Fibroblast of peridontal ligament (primary cell): ENCODE measurements around the gene TPSAB1.
"Not testable (repeated sequence)": the region's sequence is repeated elsewhere in the genome, so short reads cannot be mapped to it uniquely, and the experiment has no call there.

Experiments
- DNase-seq: peaks from one replicate; pipeline ENCODE4 v3.0.0-alpha.2; 2010; ENCODE audit errors: extremely low read depth

The TPSAB1 gene

DNA sequence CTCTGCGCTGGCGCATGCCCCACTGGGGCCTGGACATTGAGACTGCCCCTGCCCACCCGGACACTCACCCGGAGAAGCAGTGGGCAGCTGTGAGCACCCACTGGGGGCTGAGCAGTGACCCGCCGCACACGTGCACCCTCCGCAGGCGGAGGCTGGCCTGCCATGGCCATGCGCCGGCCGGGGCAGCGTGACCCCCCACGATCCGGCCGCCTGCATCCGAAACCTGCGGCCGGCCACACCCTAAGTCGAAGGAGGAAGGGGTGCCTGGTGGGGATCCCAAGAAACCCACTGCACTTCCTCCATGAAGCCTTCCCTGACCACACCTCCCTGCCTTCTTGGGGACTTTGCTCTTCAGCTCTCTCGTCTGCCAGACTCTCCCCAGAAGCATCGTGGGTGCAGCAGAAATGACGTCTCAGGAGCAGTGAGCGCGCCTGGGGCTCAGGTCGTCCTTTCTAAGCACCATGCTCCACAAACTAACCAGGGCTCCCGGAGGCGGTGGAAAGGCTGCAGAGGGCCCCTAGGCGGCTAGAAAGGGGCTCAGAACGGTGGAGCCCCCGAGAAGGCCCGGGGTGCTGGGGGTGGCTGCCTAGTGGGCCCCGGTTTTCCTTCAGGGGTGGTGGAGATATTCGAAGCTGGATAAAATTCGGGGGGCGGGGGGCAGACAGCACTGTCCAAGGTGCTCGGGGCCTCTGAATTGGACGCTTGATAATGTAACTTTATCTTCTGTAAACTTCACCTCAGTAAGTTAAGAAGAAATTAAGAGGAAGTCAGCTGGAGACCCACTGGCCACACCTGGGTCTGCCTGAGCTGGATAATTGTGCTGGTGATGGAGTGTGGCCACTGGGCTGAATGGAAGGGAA, 16.9 kb upstream of the TPSAB1 start:
- no peak for DNase-seq

DNA sequence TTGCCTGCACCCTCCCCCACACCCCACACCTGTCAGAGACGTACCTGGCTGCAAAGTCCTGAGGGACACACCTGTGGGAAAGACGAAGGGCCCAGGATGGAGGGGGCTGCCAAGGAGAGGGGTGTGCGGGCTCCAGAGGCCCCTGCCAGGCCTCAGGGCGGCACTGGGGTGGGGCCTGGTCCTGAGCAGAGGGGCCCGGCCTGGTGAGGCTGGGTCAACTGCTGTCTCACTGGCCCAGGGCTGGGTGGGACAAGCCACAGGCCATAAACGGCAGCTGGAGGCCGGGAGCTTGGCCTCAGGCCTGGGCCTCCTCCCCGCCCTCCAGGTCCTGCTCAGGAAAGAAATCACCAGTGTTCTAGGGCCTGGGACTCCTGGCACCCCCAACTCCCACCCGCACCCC, 15.9 kb upstream of the TPSAB1 start:
- DNase-seq = no peak

- DNase-seq = no peak
These were observed 15.5 kb upstream of the TPSAB1 start, which contains the start of gene TPSG1 for GRCh38 chr16:1225051-1225451. TPSG1 (minus strand) TSS chr16:1225268; CDS start chr16:1225252, 16 bp downstream.

- not testable (repeated sequence) for DNase-seq
These were observed 14.7 kb upstream of the TPSAB1 start for GRCh38 chr16:1225728-1226311.

DNA sequence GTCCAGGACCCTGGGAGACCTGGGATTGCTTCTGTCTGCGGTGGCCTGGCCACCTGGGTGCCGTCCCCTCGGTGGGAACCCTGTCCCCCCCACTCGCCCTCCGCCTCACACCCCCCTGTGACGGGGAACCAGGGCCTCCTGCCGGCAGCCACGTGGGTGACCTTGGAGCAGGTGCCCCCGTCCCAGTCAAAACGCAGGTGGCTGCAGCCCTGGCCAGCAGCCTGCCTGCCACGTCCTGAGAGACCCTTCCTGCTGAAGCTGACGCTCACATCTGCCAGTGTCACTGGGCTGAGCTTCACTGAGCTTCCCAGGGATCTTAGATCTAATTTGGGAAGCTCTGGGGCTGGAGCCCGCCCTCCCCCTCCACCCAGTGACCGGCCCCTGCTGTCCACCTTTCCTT, 13.8 kb upstream of the TPSAB1 start:
- DNase-seq = not testable (repeated sequence)

DNA sequence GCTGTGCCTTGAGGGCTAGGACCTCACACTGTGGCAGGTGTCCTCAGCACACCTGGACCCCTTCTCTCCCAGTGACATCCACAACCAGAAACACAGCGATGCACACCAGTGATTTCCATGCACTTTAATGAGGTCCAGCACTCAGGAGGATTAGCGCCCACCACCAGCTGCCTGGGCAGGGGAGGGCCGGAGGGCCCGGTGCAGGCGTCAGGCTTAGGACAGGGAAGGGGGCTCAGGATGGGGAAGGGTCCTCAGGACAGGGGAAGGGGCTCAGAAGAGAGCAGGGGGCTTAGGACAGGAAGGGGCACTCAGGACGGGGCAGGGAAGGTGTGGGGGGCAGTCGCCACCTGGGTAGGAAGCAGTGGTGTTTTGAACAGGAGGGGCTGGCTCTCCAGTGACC, 12.3 kb upstream of the TPSAB1 start:
- DNase-seq = not testable (repeated sequence)

DNA sequence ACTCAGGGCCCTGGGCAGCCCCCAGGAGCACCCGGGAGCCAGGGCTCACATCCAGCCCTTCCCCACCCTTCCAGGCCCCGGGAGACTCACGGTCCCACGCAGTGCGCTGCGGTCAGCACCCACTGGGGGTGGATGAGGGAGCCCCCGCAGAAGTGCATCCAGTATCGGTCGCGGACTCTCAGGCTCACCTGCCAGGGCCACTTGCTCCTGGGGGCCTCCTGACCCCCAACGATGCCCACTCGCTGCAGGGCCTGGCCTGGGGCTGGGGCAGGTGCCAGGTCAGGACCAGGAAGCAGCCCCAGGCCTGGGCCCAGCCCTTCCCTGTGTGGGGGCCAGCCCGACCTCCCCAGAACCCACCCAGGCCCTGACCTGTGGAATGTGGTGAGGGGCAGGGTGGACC, 11.0 kb upstream of the TPSAB1 start:
- not testable (repeated sequence) for DNase-seq

DNA sequence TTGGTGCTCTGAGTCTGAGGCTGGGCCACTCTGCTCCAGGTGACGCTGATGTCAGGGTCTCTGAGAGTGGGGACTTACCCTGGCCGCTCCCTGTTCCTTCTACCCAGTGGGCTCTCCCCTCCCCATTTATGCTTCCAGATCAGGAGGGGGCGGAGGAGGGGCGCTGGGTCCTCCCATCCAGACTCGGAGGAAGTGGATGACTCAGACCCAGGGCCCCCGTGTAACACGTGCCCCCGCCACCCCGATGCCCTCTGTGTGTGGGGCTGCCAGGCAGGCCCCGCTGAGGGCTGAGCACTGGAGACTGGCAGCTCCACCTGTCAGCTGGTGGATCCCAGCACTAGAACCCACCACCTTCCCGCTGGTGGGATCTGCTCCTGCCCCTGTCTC, 10.4 kb upstream of the TPSAB1 start, which contains the start of gene TPSB2:
TSS of gene TPSB2 (minus strand) at position 101 of the 387 bp plus-strand sequence. CDS start 233 bp downstream, outside the sequence.
- DNase-seq = not testable (repeated sequence)

DNA sequence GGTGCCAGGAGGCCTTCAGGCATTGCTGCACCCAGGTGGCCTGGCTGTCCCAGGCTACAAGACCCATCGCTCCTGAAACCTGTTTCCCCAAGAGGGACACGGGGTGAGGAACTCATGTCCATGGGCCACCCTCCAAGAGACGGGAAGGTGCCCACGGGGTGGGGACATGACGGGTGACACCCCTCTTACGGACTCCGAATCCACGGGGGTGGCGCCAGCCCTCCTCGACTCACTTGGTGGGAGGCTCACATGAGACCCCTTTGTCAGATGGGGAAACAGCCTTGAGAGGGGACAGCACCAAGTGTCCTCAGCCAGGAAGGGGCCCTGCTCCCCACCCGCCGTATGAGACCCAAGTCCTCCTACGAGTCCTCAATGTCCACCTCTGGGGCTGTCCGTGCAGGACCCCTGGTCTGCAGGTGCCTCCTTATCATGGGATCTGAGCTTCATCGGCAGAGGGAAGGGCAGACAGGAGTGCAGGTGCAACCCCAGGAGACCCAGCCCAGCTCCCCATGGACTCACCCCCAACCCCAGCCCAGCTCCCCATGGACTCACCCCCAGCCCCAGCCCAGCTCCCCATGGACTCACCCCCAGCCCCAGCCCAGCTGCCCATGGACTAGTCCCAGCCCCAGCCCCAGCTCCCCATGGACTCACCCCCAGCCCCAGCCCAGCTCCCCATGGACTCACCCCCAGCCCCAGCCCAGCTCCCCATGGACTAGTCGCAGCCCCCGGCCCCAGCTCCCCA, 9.9 kb upstream of the TPSAB1 start:
- not testable (repeated sequence) for DNase-seq

GRCh38 chr16:1231301-1231700, 9.2 kb upstream of the TPSAB1 start:
- DNase-seq = not testable (repeated sequence)

GRCh38 chr16:1232049-1232748, 8.3 kb upstream of the TPSAB1 start:
- not testable (repeated sequence) for DNase-seq

GRCh38 chr16:1236659-1237058, 3.8 kb upstream of the TPSAB1 start:
- not testable (repeated sequence) for DNase-seq

DNA sequence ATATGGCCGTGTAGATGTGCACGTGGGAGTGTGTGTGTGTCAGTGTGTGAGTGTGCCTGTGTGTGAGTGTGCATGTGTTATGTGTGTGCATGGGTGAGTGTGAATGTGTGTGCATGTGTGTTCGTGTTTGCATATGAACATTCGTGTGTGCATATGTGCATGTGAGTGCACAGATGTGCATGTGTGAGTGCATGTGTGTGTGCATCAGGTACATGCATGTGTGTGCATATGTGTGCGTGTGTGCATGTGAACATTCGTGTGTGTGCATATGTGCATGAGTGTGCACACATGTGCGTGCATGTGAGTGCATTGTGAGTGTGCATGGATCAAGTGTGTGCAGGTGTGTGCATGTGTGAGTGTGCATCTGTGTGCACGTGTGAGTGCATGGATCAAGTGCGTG, 2.5 kb upstream of the TPSAB1 start:
- DNase-seq = no peak

DNA sequence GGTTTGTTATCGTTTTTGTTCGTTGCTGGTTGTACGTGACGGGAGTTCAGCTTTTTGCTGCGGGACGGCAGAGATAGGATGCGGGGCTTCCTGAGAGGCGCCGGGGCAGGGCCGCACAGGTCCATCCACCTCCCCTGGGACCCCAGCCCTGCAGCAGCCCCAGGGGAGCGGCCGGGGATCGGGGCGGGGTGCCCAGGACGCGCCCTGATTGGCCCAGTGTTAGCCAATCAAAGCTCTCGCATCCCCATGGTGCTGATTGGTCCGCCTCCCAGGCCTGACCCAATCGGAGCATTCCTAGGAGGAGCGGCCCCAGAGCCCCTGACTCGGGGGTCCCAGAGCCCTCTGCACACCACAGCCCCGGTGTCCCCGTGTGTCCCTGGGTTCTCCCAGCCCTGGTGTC, 1.6 kb upstream of the TPSAB1 start:
- DNase-seq = not testable (repeated sequence)

- DNase-seq = not testable (repeated sequence)
These were observed 930 bp upstream of the TPSAB1 start for GRCh38 chr16:1239575-1239974.

DNA sequence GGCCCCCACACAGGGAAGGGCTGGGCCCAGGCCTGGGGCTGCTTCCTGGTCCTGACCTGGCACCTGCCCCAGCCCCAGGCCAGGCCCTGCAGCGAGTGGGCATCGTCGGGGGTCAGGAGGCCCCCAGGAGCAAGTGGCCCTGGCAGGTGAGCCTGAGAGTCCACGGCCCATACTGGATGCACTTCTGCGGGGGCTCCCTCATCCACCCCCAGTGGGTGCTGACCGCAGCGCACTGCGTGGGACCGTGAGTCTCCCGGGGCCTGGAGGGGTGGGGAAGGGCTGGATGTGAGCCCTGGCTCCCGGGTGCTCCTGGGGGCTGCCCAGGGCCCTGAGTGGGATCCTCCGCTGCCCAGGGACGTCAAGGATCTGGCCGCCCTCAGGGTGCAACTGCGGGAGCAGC, 576 bp downstream of the TPSAB1 start:
- not testable (repeated sequence) for DNase-seq

GRCh38 chr16:1243363-1243762, 2.9 kb downstream of the TPSAB1 start:
- not testable (repeated sequence) for DNase-seq

- not testable (repeated sequence) for DNase-seq
These were observed 3.7 kb downstream of the TPSAB1 start for GRCh38 chr16:1243907-1244850.

DNA sequence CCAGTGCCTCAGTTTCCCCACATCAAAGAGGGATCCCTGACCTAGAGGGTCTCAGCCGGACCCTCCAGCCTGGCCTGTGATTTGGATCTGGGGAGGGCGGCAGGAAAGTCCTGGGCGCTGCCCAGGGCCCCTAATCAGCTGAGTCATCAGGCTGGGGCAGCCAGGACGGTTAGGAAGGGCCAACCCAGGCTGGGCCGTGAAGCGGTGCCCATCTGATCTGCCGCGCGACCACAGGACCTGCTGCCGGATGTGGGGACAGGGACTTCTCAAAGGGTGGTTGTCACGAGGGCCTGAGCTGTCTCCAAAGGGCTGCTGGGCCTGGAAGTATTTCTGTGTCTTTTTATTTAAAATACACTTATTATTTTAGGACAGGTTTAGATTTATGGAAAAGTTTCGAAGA, 4.4 kb downstream of the TPSAB1 start:
- no peak for DNase-seq

- no peak for DNase-seq
These were observed 5.0 kb downstream of the TPSAB1 start for GRCh38 chr16:1245452-1246020.
